Measurements from ENCODE around the gene SERTAD2. TPM values are rescaled to one million over a fixed set of nuclear protein-coding genes. Genes with fewer than 3 reads are reported as not detected.

SERTAD2 gene
- total RNA-seq, 2 experiments from 2014 or later = 11.3 to 11.4 TPM

DNA sequence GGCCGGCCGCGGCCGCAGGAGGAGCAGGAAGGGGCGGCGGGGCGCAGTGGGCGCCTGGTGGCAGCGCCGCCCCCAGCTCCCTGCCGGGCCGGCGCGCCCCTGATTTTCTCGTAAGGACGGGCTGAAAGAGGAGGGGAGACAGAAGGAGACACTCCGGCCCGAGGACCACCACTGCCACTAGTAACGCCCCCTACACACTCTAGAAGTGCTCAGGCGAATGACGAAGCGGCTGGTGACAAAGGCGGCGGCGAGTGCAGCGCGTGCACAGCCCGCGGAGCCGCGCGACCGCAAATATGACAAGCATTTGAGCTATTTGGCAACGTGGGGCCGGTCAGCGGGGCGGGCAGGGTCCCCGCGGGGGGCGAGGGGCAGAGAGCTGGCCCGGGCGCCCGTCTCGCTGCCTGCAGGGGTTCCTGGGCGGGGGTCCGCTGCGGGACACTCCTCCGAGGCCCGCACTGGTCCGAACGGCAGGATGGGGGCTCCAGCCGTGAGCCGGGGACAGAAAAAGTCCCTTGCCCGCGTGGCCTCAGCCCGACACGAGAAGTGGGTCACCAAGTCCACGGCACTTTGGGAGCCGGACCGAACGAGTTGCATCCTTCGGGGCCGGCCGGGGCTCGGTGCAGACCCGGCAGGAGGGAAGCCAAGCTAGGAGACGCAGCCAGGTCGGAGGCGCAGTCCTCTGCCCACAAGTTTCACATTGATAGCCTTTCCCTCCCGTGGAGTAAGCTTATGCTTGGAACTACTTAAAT is 524 bp upstream of the SERTAD2 start:
- Mint-ChIP-seq H3K27ac (no peak overlapping the region), H3K4me1 (ENCODE audit: low read depth) (peaks cover 47% of the 10 kb centered on the region), H3K27me3 (no peaks in the 10 kb centered on the region), H3K4me3 (peak overlapping the region; percentile 74), H3K36me3 (peaks cover 1% of the 10 kb centered on the region), H3K9me3 (no peaks in the 10 kb centered on the region)
- intact Hi-C loops (cut with micrococcal nuclease) = loop anchor here (1.0 to 2.0 kb wide), 2 partner anchors 47 to 76 kb away; no protein-coding TSS in a partner anchor
- POLR2A ChIA-PET = interaction anchor here (0.7 to 4.1 kb wide), 17 partner anchors 9 to 214 kb away, joined by 3 to 42 read pairs (median 5); partner anchors contain the start of gene AFTPH
- DNase-seq = peak; percentile 73
- CTCF ChIA-PET = interaction anchor here (0.6 to 11.1 kb wide), 26 partner anchors 8 to 328 kb away, joined by 3 to 131 read pairs (median 6); partner anchors contain the start of gene AFTPH

DNA sequence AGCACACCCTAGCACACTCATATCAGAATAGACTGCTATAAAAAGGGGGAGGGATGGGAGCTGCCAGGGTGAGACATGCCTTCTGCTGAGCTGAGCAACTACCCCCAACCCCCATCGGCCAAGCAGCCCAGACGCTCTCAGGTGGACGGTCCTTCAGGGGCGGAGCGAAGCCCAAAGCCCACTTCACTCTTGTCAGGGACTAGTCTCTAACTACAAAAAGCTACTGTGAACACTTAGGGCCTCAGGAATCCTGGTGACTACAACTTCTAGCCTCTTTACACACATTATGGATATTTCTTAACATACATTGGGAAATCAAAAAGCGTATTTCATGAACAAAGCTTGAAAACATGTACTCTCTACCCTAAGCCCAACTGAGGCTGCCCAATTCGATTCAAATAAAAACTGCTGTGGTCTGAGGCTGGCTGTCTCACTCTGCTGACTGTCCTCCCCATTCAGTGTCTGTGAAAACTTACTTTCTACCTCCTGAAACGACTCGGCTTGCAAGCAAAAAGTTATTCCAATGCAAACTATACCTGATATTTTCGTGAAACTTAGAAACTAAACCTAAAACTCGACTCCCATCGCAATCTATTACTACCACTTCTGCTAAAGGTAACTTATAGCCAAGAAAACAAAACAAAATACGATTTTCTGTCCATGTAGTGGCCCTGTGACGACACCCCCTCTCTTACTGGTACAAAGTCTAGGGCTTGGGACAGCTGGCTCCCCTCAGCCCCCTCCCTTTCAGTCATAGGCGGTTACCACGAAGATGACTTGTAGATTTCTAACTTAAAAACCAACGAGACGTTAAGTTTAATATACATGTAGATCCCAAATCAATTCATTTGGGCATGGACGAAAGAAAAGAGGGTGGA is 1.2 kb downstream of the SERTAD2 start:
- H3K27me3 Mint-ChIP-seq = no peaks in the 10 kb centered on the region
- POLR2A ChIA-PET = interaction anchor here (0.6 to 4.1 kb wide), 16 partner anchors 8 to 327 kb away, joined by 3 to 42 read pairs (median 4); partner anchors contain the start of gene AFTPH

DNA sequence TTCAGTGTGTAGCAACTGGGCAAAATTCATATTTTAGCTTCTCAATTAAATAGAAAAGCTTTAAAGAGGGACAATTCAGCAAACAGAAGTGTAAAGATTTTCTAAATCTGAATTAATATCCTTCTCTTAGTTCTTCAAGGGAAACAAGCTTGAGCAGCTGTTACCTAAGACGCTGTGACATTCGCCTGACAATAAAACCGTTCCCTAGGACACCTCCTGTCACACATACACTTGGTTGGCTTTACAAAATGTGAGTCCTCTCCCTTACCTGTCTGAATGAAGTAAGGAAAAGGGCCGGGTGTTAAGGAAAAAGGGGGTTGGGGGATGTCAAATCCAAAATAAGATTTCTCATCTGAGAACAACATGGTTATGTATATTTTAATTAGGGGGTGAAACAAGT is 2.1 kb downstream of the SERTAD2 start:
- ChIA-PET POLR2A (interaction anchor here (0.8 to 4.1 kb wide), 7 partner anchors 12 to 127 kb away, joined by 3 to 23 read pairs (median 5); partner anchors contain the start of gene AFTPH), CTCF (interaction anchor here (0.8 to 11.1 kb wide), 15 partner anchors 10 to 321 kb away, joined by 3 to 131 read pairs (median 6); partner anchors contain the start of gene AFTPH)
- Mint-ChIP-seq H3K9me3 (no peaks in the 10 kb centered on the region), H3K27me3 (no peaks in the 10 kb centered on the region), H3K36me3 (peaks cover 1% of the 10 kb centered on the region), H3K4me3 (no peak overlapping the region), H3K27ac (no peak overlapping the region), H3K4me1 (ENCODE audit: low read depth) (peaks cover 53% of the 10 kb centered on the region)
- intact Hi-C loops (cut with micrococcal nuclease) = no loop called here
- no peak for DNase-seq

More for the DNA sequence above, 1.2 kb downstream of the SERTAD2 start:
- Mint-ChIP-seq H3K4me3 (peak overlapping the region; percentile 79), H3K4me1 (ENCODE audit: low read depth) (peaks cover 53% of the 10 kb centered on the region), H3K9me3 (no peaks in the 10 kb centered on the region), H3K36me3 (peaks cover 1% of the 10 kb centered on the region), H3K27ac (peak overlapping the region; percentile 72)
- intact Hi-C loops (cut with micrococcal nuclease) = loop anchor here (1.0 to 2.0 kb wide), 7 partner anchors 98 to 478 kb away; partner anchors contain the start of genes AFTPH and RAB1A
- DNase-seq = peak; percentile 60
- CTCF ChIA-PET = interaction anchor here (0.7 to 11.1 kb wide), 23 partner anchors 9 to 602 kb away, joined by 3 to 131 read pairs (median 6); no protein-coding TSS in a partner anchor

DNA sequence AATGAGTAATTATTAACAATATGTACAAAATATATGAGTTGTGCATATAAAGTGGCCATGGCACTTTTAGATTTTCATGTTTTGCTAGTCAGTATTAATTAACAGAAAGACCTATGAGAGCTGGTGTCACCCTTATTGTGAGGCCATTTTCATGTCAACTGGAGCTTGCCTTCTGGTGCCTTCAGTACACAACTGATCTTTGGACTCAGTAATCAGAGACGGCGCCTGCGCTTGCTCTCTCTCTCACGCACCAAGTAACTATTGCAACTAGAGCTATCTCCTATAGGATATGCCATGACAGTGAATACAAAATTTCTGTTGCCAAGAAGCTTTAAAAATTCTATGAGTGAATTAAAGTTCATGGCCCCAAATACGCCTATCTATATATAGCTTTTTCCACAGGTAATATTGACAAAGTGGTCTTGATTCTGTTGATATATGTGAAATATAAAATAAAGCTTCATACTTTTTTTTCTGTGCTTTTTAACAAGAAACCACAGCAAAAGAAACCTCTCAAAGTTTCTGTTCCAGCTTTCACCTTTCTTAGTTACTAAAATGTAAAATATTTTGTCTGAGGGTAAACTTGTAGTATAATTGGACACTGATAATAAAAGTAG is 2.9 kb downstream of the SERTAD2 start:
- H3K27me3 Mint-ChIP-seq = no peaks in the 10 kb centered on the region
- peaks cover 1% of the 10 kb centered on the region for H3K36me3 Mint-ChIP-seq
- CTCF ChIA-PET = interaction anchor here (0.9 to 11.1 kb wide), 9 partner anchors 11 to 320 kb away, joined by 3 to 131 read pairs (median 8); partner anchors contain the start of gene AFTPH
- no peak for DNase-seq
- intact Hi-C loops (cut with micrococcal nuclease) = no loop called here
- no peaks in the 10 kb centered on the region for H3K9me3 Mint-ChIP-seq
- H3K4me3 Mint-ChIP-seq = no peak overlapping the region
- H3K4me1 Mint-ChIP-seq (ENCODE audit: low read depth) = peaks cover 57% of the 10 kb centered on the region
- H3K27ac Mint-ChIP-seq = no peak overlapping the region
- POLR2A ChIA-PET = interaction anchor here (0.7 to 1.8 kb wide), 3 partner anchors 42 to 169 kb away, joined by 3 to 5 read pairs (median 4); no protein-coding TSS in a partner anchor

- no peak for DNase-seq
- intact Hi-C loops (cut with micrococcal nuclease) = no loop called here
- Mint-ChIP-seq H3K27ac (no peak overlapping the region), H3K27me3 (no peaks in the 10 kb centered on the region), H3K4me1 (ENCODE audit: low read depth) (peaks cover 52% of the 10 kb centered on the region), H3K4me3 (no peak overlapping the region), H3K36me3 (peaks cover 1% of the 10 kb centered on the region), H3K9me3 (no peaks in the 10 kb centered on the region)
- ChIA-PET CTCF (interaction anchor here (0.9 to 11.1 kb wide), 8 partner anchors 13 to 222 kb away, joined by 3 to 131 read pairs (median 8); partner anchors contain the start of gene AFTPH), POLR2A (interaction anchor here (1.8 kb wide), 1 partner anchor 41 kb away, joined by 5 read pairs; no protein-coding TSS in a partner anchor)
These were observed 3.4 kb downstream of the SERTAD2 start for GRCh38 chr2:64650296-64650695.

GRCh38 chr2:64649626-64650025 is 4.1 kb downstream of the SERTAD2 start:
- ChIA-PET POLR2A (interaction anchor here (0.9 to 1.0 kb wide), 2 partner anchors 101 to 215 kb away, joined by 3 to 4 read pairs; no protein-coding TSS in a partner anchor), CTCF (interaction anchor here (0.8 to 11.1 kb wide), 11 partner anchors 8 to 319 kb away, joined by 3 to 131 read pairs (median 5); partner anchors contain the start of gene AFTPH)
- H3K4me3 Mint-ChIP-seq = no peak overlapping the region
- H3K9me3 Mint-ChIP-seq = no peaks in the 10 kb centered on the region
- intact Hi-C loops (cut with micrococcal nuclease) = no loop called here
- DNase-seq = no peak
- peaks cover 52% of the 10 kb centered on the region for H3K4me1 Mint-ChIP-seq (ENCODE audit: low read depth)
- no peak overlapping the region for H3K27ac Mint-ChIP-seq
- H3K27me3 Mint-ChIP-seq = no peaks in the 10 kb centered on the region
- peaks cover 1% of the 10 kb centered on the region for H3K36me3 Mint-ChIP-seq

GRCh38 chr2:64649013-64649484 is 4.7 kb downstream of the SERTAD2 start:
- POLR2A ChIA-PET = interaction anchor here (0.9 to 1.0 kb wide), 2 partner anchors 102 to 215 kb away, joined by 3 to 4 read pairs; no protein-coding TSS in a partner anchor
- DNase-seq = no peak
- Mint-ChIP-seq H3K4me1 (ENCODE audit: low read depth) (peaks cover 54% of the 10 kb centered on the region), H3K4me3 (no peak overlapping the region), H3K27me3 (no peaks in the 10 kb centered on the region), H3K36me3 (peaks cover 1% of the 10 kb centered on the region), H3K9me3 (no peaks in the 10 kb centered on the region), H3K27ac (no peak overlapping the region)
- intact Hi-C loops (cut with micrococcal nuclease) = no loop called here
- CTCF ChIA-PET = interaction anchor here (0.7 to 11.1 kb wide), 14 partner anchors 9 to 318 kb away, joined by 3 to 131 read pairs (median 4); partner anchors contain the start of gene AFTPH

DNA sequence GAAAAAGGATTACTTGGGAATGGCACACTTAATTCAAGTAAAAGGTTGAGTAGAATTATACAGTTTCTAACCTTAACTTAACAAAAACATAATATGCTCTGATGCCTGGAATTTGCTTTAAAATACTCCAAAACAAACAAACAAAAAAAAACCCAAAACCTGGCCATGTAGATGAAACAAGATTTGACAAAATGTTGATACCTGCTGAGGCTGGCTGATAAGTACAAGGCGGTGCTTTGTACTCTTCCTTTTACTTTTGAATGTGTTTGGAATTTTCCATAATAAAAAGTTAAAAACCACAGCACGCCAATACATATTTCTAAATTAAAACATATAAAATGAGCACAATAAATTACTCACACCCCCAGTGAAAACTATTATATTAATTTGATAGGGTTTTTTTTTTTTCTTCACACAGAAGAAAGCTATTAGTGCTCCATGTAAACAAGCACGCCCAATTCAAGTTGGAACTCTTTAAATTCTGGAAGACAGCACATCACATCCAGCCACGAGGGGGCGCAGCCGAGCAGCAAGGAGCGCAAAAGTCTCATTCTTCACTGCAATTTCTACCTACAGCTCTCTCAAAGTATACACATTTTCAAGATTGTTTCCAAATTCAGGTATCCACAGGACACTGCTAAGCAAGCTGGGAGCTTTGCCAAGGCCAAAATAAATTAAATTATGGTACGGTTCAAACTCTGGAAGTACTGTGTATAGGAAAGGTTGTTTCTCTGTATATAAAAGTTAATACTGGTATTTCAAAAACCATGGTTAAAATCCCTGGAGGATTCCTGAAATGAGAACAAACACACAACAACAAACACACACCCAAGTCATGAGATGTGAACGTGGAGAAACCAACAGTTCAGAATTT is 7.5 kb downstream of the SERTAD2 start:
- Mint-ChIP-seq H3K27ac (no peak overlapping the region), H3K4me3 (no peak overlapping the region), H3K36me3 (no peaks in the 10 kb centered on the region), H3K27me3 (no peaks in the 10 kb centered on the region), H3K9me3 (no peaks in the 10 kb centered on the region), H3K4me1 (ENCODE audit: low read depth) (peaks cover 59% of the 10 kb centered on the region)
- CTCF ChIA-PET = interaction anchor here (0.6 to 11.1 kb wide), 63 partner anchors 9 to 300 kb away, joined by 3 to 131 read pairs (median 5); partner anchors contain the start of gene AFTPH
- peak; percentile 89 for DNase-seq
- intact Hi-C loops (cut with micrococcal nuclease) = loop anchor here (1.0 to 2.0 kb wide), 3 partner anchors 53 to 219 kb away; no protein-coding TSS in a partner anchor
- POLR2A ChIA-PET = interaction anchor here (1.2 to 1.3 kb wide), 2 partner anchors 9 to 122 kb away, joined by 3 to 5 read pairs; no protein-coding TSS in a partner anchor

DNA sequence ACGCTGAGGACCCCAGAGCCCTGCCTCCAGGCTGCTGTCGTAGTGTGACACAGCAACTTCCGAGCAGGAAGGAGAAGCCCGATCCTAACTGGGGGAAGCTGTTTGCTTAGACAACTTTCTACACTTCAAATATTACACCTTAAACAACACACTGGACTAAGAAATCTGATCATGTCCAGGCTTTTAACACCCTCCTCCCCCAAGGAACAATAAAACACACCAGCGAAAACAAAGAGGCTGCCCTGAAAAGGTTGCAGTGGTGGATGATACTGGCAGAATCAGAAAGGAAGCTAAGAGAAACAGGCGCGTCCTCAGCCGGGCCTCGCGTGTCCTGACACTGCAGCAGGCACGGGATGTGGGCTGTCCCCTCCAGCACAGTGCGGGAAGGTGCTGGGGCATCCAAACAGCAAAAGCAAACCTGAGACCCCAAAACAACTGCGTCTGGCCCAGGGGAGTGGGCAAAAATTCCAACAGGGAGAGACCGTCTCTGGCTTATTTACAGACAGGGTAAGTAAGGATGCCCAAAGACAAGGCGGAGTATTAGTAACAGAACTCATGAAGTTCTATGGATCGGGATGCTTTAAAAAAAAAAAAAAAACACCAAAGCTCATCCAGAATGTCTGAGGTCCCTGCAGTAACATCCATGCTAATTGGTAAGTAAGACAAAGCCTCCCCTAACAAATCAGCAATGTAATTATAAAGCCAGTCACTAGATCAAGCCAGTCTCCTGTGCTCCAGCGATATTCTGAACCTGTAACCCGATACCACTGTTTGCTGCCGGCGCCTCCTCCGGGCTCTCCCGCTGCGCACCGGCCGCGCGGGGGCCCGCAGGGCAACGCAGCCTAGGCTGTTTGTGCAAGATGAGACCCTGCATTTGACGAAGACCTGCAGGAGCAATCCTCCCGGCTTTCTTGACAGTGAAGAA is 9.0 kb downstream of the SERTAD2 start:
- POLR2A ChIA-PET = interaction anchor here (1.5 to 2.1 kb wide), 3 partner anchors 9 to 106 kb away, joined by 6 to 10 read pairs (median 10); partner anchors contain the start of gene SERTAD2
- DNase-seq = peak; percentile 63
- H3K27ac Mint-ChIP-seq = peak overlapping the region; percentile 78
- intact Hi-C loops (cut with micrococcal nuclease) = no loop called here
- H3K4me3 Mint-ChIP-seq = peak overlapping the region; percentile 82
- CTCF ChIA-PET = interaction anchor here (0.9 to 6.3 kb wide), 17 partner anchors 7 to 314 kb away, joined by 3 to 48 read pairs (median 6); partner anchors contain the start of gene SERTAD2
- H3K36me3 Mint-ChIP-seq = no peaks in the 10 kb centered on the region
- peaks cover 54% of the 10 kb centered on the region for H3K4me1 Mint-ChIP-seq (ENCODE audit: low read depth)
- no peaks in the 10 kb centered on the region for H3K27me3 Mint-ChIP-seq
- no peaks in the 10 kb centered on the region for H3K9me3 Mint-ChIP-seq
